Testis (tissue), 3 donors: ENCODE data around the gene BAHCC1. TPM values are rescaled to one million over a fixed set of nuclear protein-coding genes. Genes with fewer than 3 reads are reported as not detected.

Source experiments
- DNase-seq: peaks from one replicate; pipeline ENCODE4 v3.0.0-alpha.2; 2019
- H3K27ac ChIP-seq, 2 donors: fragments of 200-600 bp; sonication (generic); one replicate each; pipeline ENCODE4 v1.5.1; 2019
- H3K27me3 ChIP-seq: fragments of 200-600 bp; sonication (generic); one replicate; pipeline ENCODE4 v1.5.1; 2019
- H3K36me3 ChIP-seq: fragments of 200-600 bp; sonication (generic); one replicate; pipeline ENCODE4 v1.5.1; 2017; ENCODE audit warnings: low read depth; ENCODE audit errors: missing control alignments
- H3K4me1 ChIP-seq: fragments of 200-600 bp; sonication (generic); one replicate; pipeline ENCODE4 v1.5.1; 2019
- H3K4me3 ChIP-seq, 2 donors: fragments of 200-600 bp; sonication (generic); one replicate each; pipeline ENCODE4 v1.5.1; 2017 to 2019
- H3K9me3 ChIP-seq: fragments of 200-600 bp; sonication (generic); one replicate; pipeline ENCODE4 v1.5.1; 2017
- CTCF ChIP-seq, 3 experiments: fragments of 450-650 bp in 2 of 3; fragments of 200-600 bp in 1 of 3; sonication (generic) in 1 of 3; IDR thresholded peaks; one replicate each; pipeline ENCODE4 v1.5.1; 2016 to 2019; ENCODE audit warnings: antibody characterized with exemption in 3 of 3, mild to moderate bottlenecking in 2 of 3, moderate library complexity in 1 of 3
- POLR2A ChIP-seq: fragments of 450-650 bp; IDR thresholded peaks from one replicate; pipeline ENCODE4 v1.6.1; 2017; ENCODE audit warnings: antibody characterized with exemption, mild to moderate bottlenecking, moderate library complexity
- WGBS, 2 donors: methylation state at CpG; one replicate each; pipeline ENCODE4 v1.1.5; 2018; 5-methylcytosine and 5-hydroxymethylcytosine counted together
- intact Hi-C: fragments of 100-400 bp; cut with DNase I; formaldehyde crosslinking; loops from one replicate; pipeline ENCODE4 v1.15.1; 2023; ENCODE audit warnings: low total_unique reads
- microRNA-seq, 2 donors: library from miRNA; unstranded; fragments of <30 nt; microRNA quantifications; one replicate each; pipeline ENCODE4, GENCODE V29; 2016; ENCODE audit warnings: borderline number of aligned reads in 2 of 2, borderline replicate concordance in 1 of 2
- polyA plus RNA-seq: library from polyadenylated mRNA; stranded (reverse); fragments of 350-450 nt; fragmentation: Illumina TruSeq; extraction: RNeasy Lipid Tissue Mini Kit (QIAGEN cat#74804); gene quantifications from one replicate; pipeline ENCODE4 v1.2.3, GENCODE V29; 2014; ENCODE audit warnings: low read depth, low replicate concordance; ENCODE audit not compliant: insufficient read depth
- small RNA-seq, 2 donors: library from RNA; depleted of rRNA; stranded (forward); fragments of <200 nt; gene quantifications; one replicate each; pipeline ENCODE3, GENCODE V24; 2016
- total RNA-seq, 2 donors: library from RNA; depleted of rRNA; stranded (reverse); fragments of >200 nt; gene quantifications; one replicate each; pipeline ENCODE4 v1.2.3, GENCODE V29; 2016

BAHCC1 gene
- total and polyA plus RNA-seq, 3 donors from 2014 or later, result 11.3 to 30.2 (median 29.2) TPM

GRCh38 chr17:81514739-81515529 lies 119.7 kb downstream of the BAHCC1 start:
- peaks cover 39% of the 10 kb centered on the region for H3K4me1 ChIP-seq
- no peaks in the 10 kb centered on the region for H3K36me3 ChIP-seq
- DNase-seq, result peak; percentile 83
- H3K4me3 ChIP-seq, result peak overlapping the region; percentile 74 to 96
- no peaks in the 10 kb centered on the region for H3K9me3 ChIP-seq
- H3K27me3 ChIP-seq, result no peaks in the 10 kb centered on the region
- no peak for TF ChIP-seq CTCF (IDR thresholded peaks at IDR 0.05)
- no peak for TF ChIP-seq POLR2A
- intact Hi-C loops, result no loop called here
- H3K27ac ChIP-seq, result peak overlapping the region; percentile 99 to 100
- WGBS, 2 donors, result 2 to 5% methylated on average over 4 to 16 of the region's 82 CpGs

- Histone ChIP-seq H3K4me3 (peak overlapping the region; percentile 74 to 96), H3K36me3 (no peaks in the 10 kb centered on the region), H3K27ac (peak overlapping the region; percentile 81 to 100), H3K27me3 (no peaks in the 10 kb centered on the region), H3K9me3 (no peaks in the 10 kb centered on the region), H3K4me1 (peaks cover 39% of the 10 kb centered on the region)
- TF ChIP-seq POLR2A, result no peak
- TF ChIP-seq CTCF (IDR thresholded peaks at IDR 0.05), result no peak
- intact Hi-C loops, result no loop called here
- WGBS, 2 donors, result 57 to 61% methylated on average over 19 of the region's 19 CpGs
- no peak for DNase-seq
Measured at GRCh38 chr17:81515530-81516041, 120.3 kb downstream of the BAHCC1 start.

Small RNA genes within 50 kb of the gene (microRNA-seq; reads per million reads assigned to microRNA genes)
- 0 reads per million in 2 donors for gene MIR3186
- gene MIR4740, result 0 reads per million in 2 donors

Small RNA genes within 50 kb of the gene (small RNA-seq; reads per million reads assigned to genes)
- gene MIR3186 (0 to 0.92 reads per million in 2 donors), gene MIR4740 (0 reads per million in 2 donors)

Other genes with a start within 250 kb of the BAHCC1 start
- gene PVALEF, start 229.9 kb upstream of the BAHCC1 start, total RNA-seq, result not detected
- gene PVALEF, start 229.9 kb upstream of the BAHCC1 start, polyA plus RNA-seq, result not detected
- 1 to 10 TPM; 3.8 to 5.6 TPM for gene AATK, start 229.2 kb upstream of the BAHCC1 start, total RNA-seq
- gene AATK, start 229.2 kb upstream of the BAHCC1 start, polyA plus RNA-seq, result 3.5 TPM
- 10 to 100 TPM; 42.9 to 48.7 TPM for gene CEP131, start 172.5 kb upstream of the BAHCC1 start, total RNA-seq
- gene CEP131, start 172.5 kb upstream of the BAHCC1 start, polyA plus RNA-seq, result 28.9 TPM
- 10 to 100 TPM; 55.4 to 83.0 TPM for gene TEPSIN, start 156.4 kb upstream of the BAHCC1 start, total RNA-seq
- gene TEPSIN, start 156.4 kb upstream of the BAHCC1 start, polyA plus RNA-seq, result 32.0 TPM
- gene NDUFAF8, start 156.1 kb upstream of the BAHCC1 start, total RNA-seq, result 10 to 100 TPM; 61.1 to 63.4 TPM
- 62.5 TPM for gene NDUFAF8, start 156.1 kb upstream of the BAHCC1 start, polyA plus RNA-seq
- 100 to 1,000 TPM; 131 to 150 TPM for gene SLC38A10, start 100.2 kb upstream of the BAHCC1 start, total RNA-seq
- 77.1 TPM for gene SLC38A10, start 100.2 kb upstream of the BAHCC1 start, polyA plus RNA-seq
- gene ACTG1, start 117.3 kb downstream of the BAHCC1 start, total RNA-seq, result 1,000 to 10,000 TPM; 1,790 to 2,057 TPM
- gene ACTG1, start 117.3 kb downstream of the BAHCC1 start, polyA plus RNA-seq, result 1,571 TPM
- 1 to 10 TPM; 3.5 to 4.0 TPM for gene FSCN2, start 132.9 kb downstream of the BAHCC1 start, total RNA-seq
- 0.37 TPM for gene FSCN2, start 132.9 kb downstream of the BAHCC1 start, polyA plus RNA-seq
- gene FAAP100, start 156.9 kb downstream of the BAHCC1 start, total RNA-seq, result 10 to 100 TPM; 42.6 to 45.8 TPM
- gene FAAP100, start 156.9 kb downstream of the BAHCC1 start, polyA plus RNA-seq, result 17.6 TPM
- gene NPLOC4, start 241.7 kb downstream of the BAHCC1 start, total RNA-seq, result 100 to 1,000 TPM; 106 to 130 TPM
- 122 TPM for gene NPLOC4, start 241.7 kb downstream of the BAHCC1 start, polyA plus RNA-seq
- gene TSPAN10, start 241.7 kb downstream of the BAHCC1 start, total RNA-seq, result 1 to 10 TPM; 1.2 to 1.3 TPM
- 3.1 TPM for gene TSPAN10, start 241.7 kb downstream of the BAHCC1 start, polyA plus RNA-seq